Type B pancreatic cell (in vitro differentiated cells): ENCODE data around the gene SPTBN2. TPM values are rescaled to one million over a fixed set of nuclear protein-coding genes. Genes with fewer than 3 reads are reported as not detected.

ENCODE experiments used
- DNase-seq: peaks from one replicate; pipeline ENCODE4 v3.0.0; 2021; ENCODE audit warnings: mixed read lengths; ENCODE audit not compliant: unreplicated experiment; ENCODE audit errors: extremely low spot score
- H3K27ac Mint-ChIP-seq: 2 replicates; pipeline ENCODE4 v1.8.0; 2021; ENCODE audit warnings: mild to moderate bottlenecking, mixed read lengths
- H3K27me3 Mint-ChIP-seq: 2 replicates; pipeline ENCODE4 v1.8.0; 2021; ENCODE audit warnings: mixed read lengths
- H3K36me3 Mint-ChIP-seq: 2 replicates; pipeline ENCODE4 v1.8.0; 2021; ENCODE audit warnings: mixed read lengths
- H3K4me1 Mint-ChIP-seq: one replicate; pipeline ENCODE4 v1.8.0; 2021; ENCODE audit warnings: mixed read lengths; ENCODE audit not compliant: unreplicated experiment
- H3K4me3 Mint-ChIP-seq: 2 replicates; pipeline ENCODE4 v1.8.0; 2021; ENCODE audit warnings: mild to moderate bottlenecking, mixed read lengths
- H3K9me3 Mint-ChIP-seq: 2 replicates; pipeline ENCODE4 v1.8.0; 2021; ENCODE audit warnings: mixed read lengths
- total RNA-seq: library from RNA; stranded (reverse); gene quantifications from 2 replicates; pipeline ENCODE4 v1.2.1, GENCODE V29; 2021; ENCODE audit warnings: low replicate concordance
- TF ChIP-seq, protein P1 (sequence below): fragments of 200-600 bp; sonication (generic); conservative IDR thresholded peaks from 2 replicates; pipeline ENCODE4 v1.5.0; 2021; ENCODE audit warnings: antibody characterized with exemption, mild to moderate bottlenecking

The SPTBN2 gene
- total RNA-seq, 1 donor from 2014 or later: 56.0 TPM

DNA sequence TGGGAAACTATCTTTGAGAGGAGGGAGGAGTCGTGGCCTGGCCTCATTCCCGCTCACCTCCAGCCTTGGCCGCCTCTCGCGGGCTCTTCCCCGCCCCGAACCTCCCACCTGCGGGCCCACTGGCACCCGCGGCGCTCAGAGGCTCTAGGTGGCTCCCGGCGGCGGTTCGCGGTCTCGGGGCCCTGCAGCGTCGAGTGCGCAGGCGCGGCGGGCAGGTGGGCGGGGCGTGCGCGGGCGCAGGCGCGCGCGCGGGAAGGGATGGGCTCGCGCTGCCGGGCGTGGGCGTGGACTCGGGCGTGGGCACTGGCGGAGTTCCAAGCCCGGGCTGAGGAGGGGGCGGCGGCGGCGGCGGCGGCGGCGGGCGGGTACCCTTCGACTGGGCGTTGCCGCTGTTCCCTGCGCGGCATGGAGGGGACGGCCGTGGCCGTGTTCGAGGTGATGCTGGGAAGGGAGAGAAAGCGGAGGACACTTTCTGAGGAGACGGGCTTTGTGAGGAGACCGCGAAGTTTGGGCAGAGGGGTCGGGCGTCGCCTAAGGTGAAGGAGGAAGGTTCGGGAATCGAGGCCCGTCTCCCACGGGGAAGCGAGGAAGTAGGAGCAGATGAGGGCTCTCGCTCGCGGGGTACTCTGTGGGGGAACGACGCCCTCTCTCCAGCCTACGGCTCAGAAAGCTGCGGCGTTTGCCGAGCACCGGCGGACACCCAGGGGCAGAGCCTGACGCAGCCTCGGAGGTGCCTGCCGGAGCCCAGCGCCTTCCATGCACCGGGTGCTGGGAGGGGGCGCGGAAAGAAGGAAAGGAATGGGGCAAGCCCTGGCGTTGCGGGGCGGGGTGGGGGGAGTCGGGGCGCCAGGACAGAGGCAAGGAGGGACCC is 15.7 kb upstream of the SPTBN2 start:
- Mint-ChIP-seq H3K4me1 (peaks cover 4% of the 10 kb centered on the region), H3K27ac (peak overlapping the region; percentile 88), H3K36me3 (no peaks in the 10 kb centered on the region), H3K9me3 (no peaks in the 10 kb centered on the region), H3K27me3 (no peaks in the 10 kb centered on the region), H3K4me3 (peak overlapping the region; percentile 98)
- DNase-seq: peak; percentile 94
- TF ChIP-seq, protein P1, sequence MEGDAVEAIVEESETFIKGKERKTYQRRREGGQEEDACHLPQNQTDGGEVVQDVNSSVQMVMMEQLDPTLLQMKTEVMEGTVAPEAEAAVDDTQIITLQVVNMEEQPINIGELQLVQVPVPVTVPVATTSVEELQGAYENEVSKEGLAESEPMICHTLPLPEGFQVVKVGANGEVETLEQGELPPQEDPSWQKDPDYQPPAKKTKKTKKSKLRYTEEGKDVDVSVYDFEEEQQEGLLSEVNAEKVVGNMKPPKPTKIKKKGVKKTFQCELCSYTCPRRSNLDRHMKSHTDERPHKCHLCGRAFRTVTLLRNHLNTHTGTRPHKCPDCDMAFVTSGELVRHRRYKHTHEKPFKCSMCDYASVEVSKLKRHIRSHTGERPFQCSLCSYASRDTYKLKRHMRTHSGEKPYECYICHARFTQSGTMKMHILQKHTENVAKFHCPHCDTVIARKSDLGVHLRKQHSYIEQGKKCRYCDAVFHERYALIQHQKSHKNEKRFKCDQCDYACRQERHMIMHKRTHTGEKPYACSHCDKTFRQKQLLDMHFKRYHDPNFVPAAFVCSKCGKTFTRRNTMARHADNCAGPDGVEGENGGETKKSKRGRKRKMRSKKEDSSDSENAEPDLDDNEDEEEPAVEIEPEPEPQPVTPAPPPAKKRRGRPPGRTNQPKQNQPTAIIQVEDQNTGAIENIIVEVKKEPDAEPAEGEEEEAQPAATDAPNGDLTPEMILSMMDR: no peak

DNA sequence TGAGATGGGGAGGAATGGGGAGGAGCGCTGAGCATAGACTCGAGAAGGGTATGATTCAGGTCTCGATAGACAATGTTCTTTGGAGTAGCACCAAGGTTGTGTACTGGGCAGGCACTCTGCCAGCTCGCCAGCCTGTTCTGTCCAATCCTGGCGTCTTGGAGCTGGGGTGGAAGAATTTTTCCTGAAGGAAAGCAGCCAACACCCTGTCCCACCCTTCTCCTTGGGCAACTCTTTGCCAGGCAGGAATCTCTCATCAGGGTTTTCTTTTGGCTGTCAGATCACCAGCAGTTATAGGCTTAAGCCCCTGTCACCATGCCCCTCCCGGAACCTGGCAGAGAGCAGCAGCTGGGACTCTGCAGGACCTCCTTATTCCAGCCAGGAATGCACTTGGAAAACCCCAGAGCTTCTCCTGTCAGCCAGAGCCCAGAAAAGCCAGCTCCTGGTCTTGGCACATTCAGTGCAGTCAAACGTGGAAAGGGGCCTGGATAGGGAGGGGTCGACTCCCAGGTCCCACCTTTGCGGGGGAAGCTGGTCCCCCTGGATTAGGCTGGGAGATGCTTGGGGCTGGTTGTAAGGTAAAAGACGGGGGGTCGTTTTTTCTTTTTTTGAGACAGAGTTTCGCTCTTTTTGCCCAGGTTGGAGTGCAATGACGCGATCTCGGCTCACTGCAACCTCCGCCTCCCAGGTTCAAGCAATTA is 14.4 kb upstream of the SPTBN2 start:
- TF ChIP-seq, protein P1: no peak
- no peaks in the 10 kb centered on the region for H3K36me3 Mint-ChIP-seq
- H3K9me3 Mint-ChIP-seq: no peaks in the 10 kb centered on the region
- peak; percentile 52 for DNase-seq
- H3K4me1 Mint-ChIP-seq: peaks cover 4% of the 10 kb centered on the region
- no peaks in the 10 kb centered on the region for H3K27me3 Mint-ChIP-seq
- no peak overlapping the region for H3K27ac Mint-ChIP-seq
- peak overlapping the region; percentile 98 for H3K4me3 Mint-ChIP-seq

DNA sequence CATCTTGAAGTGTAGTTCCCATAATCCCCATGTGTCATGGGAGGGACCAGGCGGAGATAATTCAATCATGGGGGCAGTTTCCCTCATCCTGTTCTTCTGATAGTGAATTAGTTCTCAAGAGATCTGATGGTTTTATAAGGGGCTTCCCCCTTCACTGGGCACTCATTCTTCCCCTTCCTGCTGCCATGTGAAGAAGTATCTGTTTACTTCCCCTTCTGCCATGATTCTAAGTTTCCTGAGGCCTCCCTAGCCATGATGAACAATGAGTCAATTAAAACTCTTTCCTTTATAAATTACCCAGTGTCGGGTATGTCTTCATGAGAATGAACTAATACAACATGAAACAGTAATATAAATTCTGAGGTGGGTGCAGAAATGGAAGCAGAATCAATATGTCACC is 12.1 kb upstream of the SPTBN2 start:
- Mint-ChIP-seq H3K27me3 (no peaks in the 10 kb centered on the region), H3K9me3 (no peaks in the 10 kb centered on the region), H3K4me1 (peaks cover 10% of the 10 kb centered on the region), H3K27ac (no peak overlapping the region), H3K4me3 (no peak overlapping the region), H3K36me3 (no peaks in the 10 kb centered on the region)
- peak; percentile 3 for DNase-seq
- TF ChIP-seq, protein P1: no peak

DNA sequence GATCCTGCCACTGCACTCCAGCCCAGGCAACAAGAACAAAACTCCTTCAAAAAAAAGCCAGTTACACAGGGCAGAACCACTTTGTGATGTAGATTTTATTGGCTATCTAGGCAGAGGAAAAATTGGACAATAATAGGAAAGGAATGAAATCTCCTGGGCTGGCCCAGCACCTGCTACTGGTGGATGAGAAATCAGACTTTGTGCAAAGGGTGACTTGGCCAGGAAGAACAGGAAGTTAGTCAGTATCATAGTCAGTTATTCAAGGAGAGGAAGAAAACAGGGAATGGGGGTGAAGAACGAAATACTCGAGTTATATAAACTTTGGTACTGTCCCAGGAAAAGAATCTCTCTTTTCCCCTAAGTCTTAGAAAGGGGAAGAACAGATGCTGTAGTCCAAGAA is 11.0 kb upstream of the SPTBN2 start:
- TF ChIP-seq, protein P1: no peak
- H3K27ac Mint-ChIP-seq: no peak overlapping the region
- H3K4me1 Mint-ChIP-seq: peaks cover 6% of the 10 kb centered on the region
- H3K36me3 Mint-ChIP-seq: no peaks in the 10 kb centered on the region
- no peaks in the 10 kb centered on the region for H3K9me3 Mint-ChIP-seq
- no peak for DNase-seq
- H3K27me3 Mint-ChIP-seq: no peaks in the 10 kb centered on the region
- H3K4me3 Mint-ChIP-seq: no peak overlapping the region

DNA sequence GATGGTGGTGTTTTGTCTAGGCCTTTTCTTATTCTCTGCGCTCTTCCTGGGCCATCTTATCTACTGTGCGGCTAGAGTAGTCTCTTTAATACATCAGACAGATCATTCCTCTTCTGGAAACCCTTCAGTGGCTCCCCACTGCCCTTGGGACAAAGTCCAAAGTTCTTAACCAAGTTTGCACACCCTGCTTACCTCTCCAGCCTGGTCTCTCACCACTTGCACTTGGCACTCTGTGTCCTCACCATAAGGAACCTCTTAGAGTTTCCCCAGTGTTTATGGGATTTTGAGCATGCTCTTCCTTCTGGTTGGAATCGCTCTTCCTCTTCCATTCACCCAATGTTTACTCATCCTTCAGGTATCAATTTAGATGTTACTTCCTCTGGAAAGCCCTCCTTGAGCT is 5.2 kb upstream of the SPTBN2 start:
- H3K27me3 Mint-ChIP-seq: peaks cover 21% of the 10 kb centered on the region
- H3K4me3 Mint-ChIP-seq: no peak overlapping the region

More for the DNA sequence above, 5.2 kb upstream of the SPTBN2 start:
- no peaks in the 10 kb centered on the region for H3K36me3 Mint-ChIP-seq
- H3K4me1 Mint-ChIP-seq: peaks cover 6% of the 10 kb centered on the region
- DNase-seq: no peak
- no peak overlapping the region for H3K27ac Mint-ChIP-seq
- H3K9me3 Mint-ChIP-seq: no peaks in the 10 kb centered on the region
- TF ChIP-seq, protein P1: no peak
